Measurements from ENCODE around the gene SORCS1.

Gene SORCS1

GRCh38 chr10:106859892-106860652, 304.4 kb downstream of the SORCS1 start:
- H3K36me3 ChIP-seq (ENCODE audit: control insufficient read depth in 2 of 2, insufficient read depth in 1 of 2, low read length in 2 of 2) = no peaks in the 10 kb centered on the region
- H3K27ac ChIP-seq (ENCODE audit: extremely low read depth, low read depth, low read length) = no peak overlapping the region
- ChIA-PET CTCF (interaction anchor here (1.1 kb wide), 1 partner anchor 154 kb away, joined by 5 read pairs; no protein-coding TSS in a partner anchor), POLR2A (no interaction called here)
- H3K4me1 ChIP-seq (ENCODE audit: control insufficient read depth, insufficient read depth, low read length) = no peaks in the 10 kb centered on the region
- no peaks in the 10 kb centered on the region for H3K9me3 ChIP-seq (ENCODE audit: control insufficient read depth, insufficient read depth, low read depth, low read length)
- no peak for TF ChIP-seq KLF17 (tag by site-specific recombination; IDR thresholded peaks at IDR 0.05)
- no peak for TF ChIP-seq ZNF433 (tag by site-specific recombination; IDR thresholded peaks at IDR 0.05; ENCODE audit: low read depth)
- H3K4me3 ChIP-seq (ENCODE audit: low read depth, low read length) = no peak overlapping the region

- Histone ChIP-seq H3K4me1 (ENCODE audit: control insufficient read depth, insufficient read depth, low read length) (no peaks in the 10 kb centered on the region), H3K4me3 (ENCODE audit: low read depth, low read length) (no peak overlapping the region), H3K9me3 (ENCODE audit: control insufficient read depth, insufficient read depth, low read depth, low read length) (no peaks in the 10 kb centered on the region), H3K36me3 (ENCODE audit: control insufficient read depth in 2 of 2, insufficient read depth in 1 of 2, low read length in 2 of 2) (no peaks in the 10 kb centered on the region), H3K27ac (ENCODE audit: extremely low read depth, low read depth, low read length) (no peak overlapping the region)
- CTCF ChIA-PET = no interaction called here
- POLR2A ChIA-PET = no interaction called here
- TF ChIP-seq ZNF311 (tag by site-specific recombination; IDR thresholded peaks at IDR 0.05; ENCODE audit: borderline replicate concordance) (no peak), ZNF830 (tag by site-specific recombination; IDR thresholded peaks at IDR 0.05; ENCODE audit: low read depth) (no peak), BCL11B (tag by site-specific recombination; IDR thresholded peaks at IDR 0.05; ENCODE audit: low read depth) (no peak), ZNF513 (tag by site-specific recombination; IDR thresholded peaks at IDR 0.05) (no peak), GLI2 (tag by site-specific recombination; IDR thresholded peaks at IDR 0.05; ENCODE audit: borderline replicate concordance, low read depth) (no peak), HOXD13 (CRISPR knock-in tag; IDR thresholded peaks at IDR 0.05; ENCODE audit: borderline replicate concordance) (no peak), HOXA7 (CRISPR knock-in tag; IDR thresholded peaks at IDR 0.05; ENCODE audit: borderline replicate concordance) (no peak), ZNF530 (tag by site-specific recombination; IDR thresholded peaks at IDR 0.05; ENCODE audit: low read depth) (no peak), ZNF501 (tag by site-specific recombination; IDR thresholded peaks at IDR 0.05) (no peak), ZNF112 (tag by site-specific recombination; IDR thresholded peaks at IDR 0.05) (no peak), ZBTB21 (tag by site-specific recombination; IDR thresholded peaks at IDR 0.05) (no peak), ZNF585B (tag by site-specific recombination; IDR thresholded peaks at IDR 0.05) (no peak), ZNF561 (tag by site-specific recombination; IDR thresholded peaks at IDR 0.05; ENCODE audit: borderline replicate concordance) (no peak), ZNF529 (tag by site-specific recombination; IDR thresholded peaks at IDR 0.05; ENCODE audit: insufficient replicate concordance) (no peak), ZNF335 (tag by site-specific recombination; conservative IDR thresholded peaks at IDR 0.05) (no peak), ZNF391 (tag by site-specific recombination; IDR thresholded peaks at IDR 0.05; ENCODE audit: borderline replicate concordance, low read depth) (no peak)
- TF ChIP-seq, protein P1, sequence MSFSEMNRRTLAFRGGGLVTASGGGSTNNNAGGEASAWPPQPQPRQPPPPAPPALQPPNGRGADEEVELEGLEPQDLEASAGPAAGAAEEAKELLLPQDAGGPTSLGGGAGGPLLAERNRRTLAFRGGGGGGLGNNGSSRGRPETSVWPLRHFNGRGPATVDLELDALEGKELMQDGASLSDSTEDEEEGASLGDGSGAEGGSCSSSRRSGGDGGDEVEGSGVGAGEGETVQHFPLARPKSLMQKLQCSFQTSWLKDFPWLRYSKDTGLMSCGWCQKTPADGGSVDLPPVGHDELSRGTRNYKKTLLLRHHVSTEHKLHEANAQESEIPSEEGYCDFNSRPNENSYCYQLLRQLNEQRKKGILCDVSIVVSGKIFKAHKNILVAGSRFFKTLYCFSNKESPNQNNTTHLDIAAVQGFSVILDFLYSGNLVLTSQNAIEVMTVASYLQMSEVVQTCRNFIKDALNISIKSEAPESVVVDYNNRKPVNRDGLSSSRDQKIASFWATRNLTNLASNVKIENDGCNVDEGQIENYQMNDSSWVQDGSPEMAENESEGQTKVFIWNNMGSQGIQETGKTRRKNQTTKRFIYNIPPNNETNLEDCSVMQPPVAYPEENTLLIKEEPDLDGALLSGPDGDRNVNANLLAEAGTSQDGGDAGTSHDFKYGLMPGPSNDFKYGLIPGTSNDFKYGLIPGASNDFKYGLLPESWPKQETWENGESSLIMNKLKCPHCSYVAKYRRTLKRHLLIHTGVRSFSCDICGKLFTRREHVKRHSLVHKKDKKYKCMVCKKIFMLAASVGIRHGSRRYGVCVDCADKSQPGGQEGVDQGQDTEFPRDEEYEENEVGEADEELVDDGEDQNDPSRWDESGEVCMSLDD (tag by site-specific recombination; IDR thresholded peaks at IDR 0.05) = no peak
Measured at GRCh38 chr10:106857728-106858127, 306.8 kb downstream of the SORCS1 start.

All from HEK293 (cell line).